WERI-Rb-1 (cell line): Measurements from ENCODE around the gene FSTL4.

Experiments used
- DNase-seq: peaks from one replicate; pipeline ENCODE4 v3.0.0-alpha.2; 2020
- H3K27ac ChIP-seq: fragments of 250-450 bp; sonication (Bioruptor Pico); 2 replicates; pipeline ENCODE4 v1.5.1; 2020; ENCODE audit warnings: mild to moderate bottlenecking, moderate library complexity
- H3K27me3 ChIP-seq: fragments of 250-450 bp; sonication (Bioruptor Pico); 2 replicates; pipeline ENCODE4 v1.5.1; 2021; ENCODE audit warnings: mild to moderate bottlenecking, low read depth, moderate library complexity; ENCODE audit not compliant: insufficient read depth, severe bottlenecking
- H3K36me3 ChIP-seq: fragments of 250-450 bp; sonication (Bioruptor Pico); 2 replicates; pipeline ENCODE4 v1.5.1; 2020; ENCODE audit warnings: mild to moderate bottlenecking, moderate library complexity
- H3K4me3 ChIP-seq: 2 replicates; pipeline ENCODE4 v1.5.1; 2011; ENCODE audit warnings: low read depth, mild to moderate bottlenecking, control low read depth, low read length
- H3K9me3 ChIP-seq: fragments of 250-450 bp; sonication (Bioruptor Pico); 2 replicates; pipeline ENCODE4 v1.5.1; 2021; ENCODE audit warnings: mild to moderate bottlenecking, moderate library complexity; ENCODE audit not compliant: severe bottlenecking
- TF ChIP-seq, protein P1 (sequence below): IDR thresholded peaks from 2 replicates; pipeline ENCODE4 v1.5.1; 2011; ENCODE audit warnings: low read depth, mild to moderate bottlenecking, control low read depth, inconsistent platforms, low read length

FSTL4 gene

DNA sequence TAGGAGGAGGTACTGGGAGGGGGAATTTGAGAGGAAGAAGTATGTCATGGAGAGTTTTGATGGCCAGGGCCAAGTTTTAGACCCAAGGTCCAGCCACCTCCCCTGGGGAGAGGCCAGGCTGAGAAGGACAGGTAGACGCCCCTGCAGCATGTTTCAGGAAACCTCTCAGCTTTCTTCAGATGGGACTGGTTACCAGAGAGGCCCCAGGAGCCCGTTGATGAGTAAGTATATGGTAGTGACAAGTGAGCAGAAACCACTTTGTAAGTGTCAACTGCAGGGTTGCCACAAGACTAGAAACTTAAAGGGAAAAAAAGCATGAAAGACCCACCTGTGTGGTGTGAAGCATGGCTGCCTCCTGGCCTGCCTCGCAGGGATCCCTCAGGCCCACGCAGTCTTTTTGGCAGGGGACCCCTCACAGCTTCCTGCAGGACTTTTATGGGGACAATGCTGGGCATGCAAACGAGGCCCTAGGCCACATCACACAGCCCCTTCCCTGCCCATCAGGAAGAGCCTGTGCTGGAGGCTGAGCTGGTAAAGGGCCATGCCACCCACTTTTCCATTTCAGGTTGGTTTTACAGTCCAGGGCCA, 255.9 kb downstream of the FSTL4 start:
- TF ChIP-seq, protein P1, sequence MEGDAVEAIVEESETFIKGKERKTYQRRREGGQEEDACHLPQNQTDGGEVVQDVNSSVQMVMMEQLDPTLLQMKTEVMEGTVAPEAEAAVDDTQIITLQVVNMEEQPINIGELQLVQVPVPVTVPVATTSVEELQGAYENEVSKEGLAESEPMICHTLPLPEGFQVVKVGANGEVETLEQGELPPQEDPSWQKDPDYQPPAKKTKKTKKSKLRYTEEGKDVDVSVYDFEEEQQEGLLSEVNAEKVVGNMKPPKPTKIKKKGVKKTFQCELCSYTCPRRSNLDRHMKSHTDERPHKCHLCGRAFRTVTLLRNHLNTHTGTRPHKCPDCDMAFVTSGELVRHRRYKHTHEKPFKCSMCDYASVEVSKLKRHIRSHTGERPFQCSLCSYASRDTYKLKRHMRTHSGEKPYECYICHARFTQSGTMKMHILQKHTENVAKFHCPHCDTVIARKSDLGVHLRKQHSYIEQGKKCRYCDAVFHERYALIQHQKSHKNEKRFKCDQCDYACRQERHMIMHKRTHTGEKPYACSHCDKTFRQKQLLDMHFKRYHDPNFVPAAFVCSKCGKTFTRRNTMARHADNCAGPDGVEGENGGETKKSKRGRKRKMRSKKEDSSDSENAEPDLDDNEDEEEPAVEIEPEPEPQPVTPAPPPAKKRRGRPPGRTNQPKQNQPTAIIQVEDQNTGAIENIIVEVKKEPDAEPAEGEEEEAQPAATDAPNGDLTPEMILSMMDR, result no peak
- no peaks in the 10 kb centered on the region for H3K27me3 ChIP-seq
- H3K36me3 ChIP-seq, result no peaks in the 10 kb centered on the region
- no peak overlapping the region for H3K4me3 ChIP-seq
- H3K27ac ChIP-seq, result no peak overlapping the region
- no peak for DNase-seq
- H3K9me3 ChIP-seq, result no peaks in the 10 kb centered on the region

DNA sequence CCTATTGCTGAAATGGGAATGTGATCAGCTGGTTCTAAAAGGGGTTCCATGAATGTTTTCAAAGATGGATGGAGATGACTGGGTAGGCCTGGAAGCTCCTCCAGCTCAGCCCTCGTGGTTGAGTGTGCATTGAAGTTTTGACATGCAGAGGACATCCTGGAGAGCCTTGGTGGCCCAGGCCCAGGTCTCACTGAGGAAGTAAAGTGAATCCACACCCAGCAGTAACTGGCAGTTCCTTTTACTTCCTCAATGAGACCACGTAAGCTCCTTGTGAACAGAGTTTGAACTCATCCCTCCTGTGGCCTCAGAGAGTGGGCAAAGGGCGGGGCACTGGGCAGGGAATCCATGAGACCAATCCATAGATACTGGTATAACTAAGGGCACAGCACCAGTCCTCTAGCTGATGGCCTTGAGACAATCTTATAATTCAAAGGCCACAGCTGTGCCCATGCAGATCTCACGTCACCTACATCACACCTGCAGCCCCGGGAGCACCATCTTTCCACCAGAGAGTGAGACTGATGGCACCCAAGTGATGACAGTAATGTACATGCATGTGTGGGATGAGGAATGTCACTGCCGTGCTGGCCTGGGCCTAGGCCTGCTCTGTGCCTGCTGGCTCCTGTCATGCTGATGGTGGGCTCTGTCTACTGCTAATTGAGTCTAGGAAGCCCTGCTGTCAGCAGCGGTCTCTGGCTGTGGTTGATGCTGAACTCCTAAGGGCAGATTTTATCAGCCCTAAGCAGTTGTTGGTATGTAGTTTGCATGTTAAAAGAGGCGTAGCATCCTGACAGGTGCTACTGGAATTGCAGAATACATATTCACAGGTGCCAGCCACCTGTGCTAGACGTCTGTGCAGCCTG, 257.8 kb downstream of the FSTL4 start:
- H3K27me3 ChIP-seq, result no peaks in the 10 kb centered on the region
- no peaks in the 10 kb centered on the region for H3K36me3 ChIP-seq
- H3K9me3 ChIP-seq, result no peaks in the 10 kb centered on the region
- DNase-seq, result no peak
- TF ChIP-seq, protein P1, result no peak
- no peak overlapping the region for H3K27ac ChIP-seq
- H3K4me3 ChIP-seq, result no peak overlapping the region

DNA sequence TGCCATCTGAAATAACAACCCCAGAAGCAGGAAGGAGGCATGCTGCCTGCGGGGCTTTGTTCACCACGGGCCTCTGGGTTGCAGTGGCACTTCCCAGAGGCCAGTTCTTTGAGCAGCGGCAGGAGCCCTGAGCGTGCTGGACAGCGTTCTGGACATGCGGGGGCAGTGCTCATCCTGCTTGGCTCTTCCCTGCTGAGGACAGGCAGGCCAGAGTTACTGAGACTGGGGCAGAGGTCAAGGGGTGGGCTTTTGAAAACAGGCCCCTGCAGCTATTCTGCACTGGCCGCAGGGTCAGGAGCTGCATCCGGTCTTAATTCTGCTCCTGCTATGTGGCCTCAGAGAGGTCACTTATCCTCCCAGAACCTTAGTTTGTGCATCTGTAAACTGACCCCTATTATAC, 258.6 kb downstream of the FSTL4 start:
- no peak for DNase-seq
- TF ChIP-seq, protein P1, result peak; percentile 31; the same call in 1 of the 2 replicates
- Histone ChIP-seq H3K36me3 (no peaks in the 10 kb centered on the region), H3K27ac (no peak overlapping the region), H3K4me3 (no peak overlapping the region), H3K27me3 (no peaks in the 10 kb centered on the region), H3K9me3 (no peaks in the 10 kb centered on the region)

DNA sequence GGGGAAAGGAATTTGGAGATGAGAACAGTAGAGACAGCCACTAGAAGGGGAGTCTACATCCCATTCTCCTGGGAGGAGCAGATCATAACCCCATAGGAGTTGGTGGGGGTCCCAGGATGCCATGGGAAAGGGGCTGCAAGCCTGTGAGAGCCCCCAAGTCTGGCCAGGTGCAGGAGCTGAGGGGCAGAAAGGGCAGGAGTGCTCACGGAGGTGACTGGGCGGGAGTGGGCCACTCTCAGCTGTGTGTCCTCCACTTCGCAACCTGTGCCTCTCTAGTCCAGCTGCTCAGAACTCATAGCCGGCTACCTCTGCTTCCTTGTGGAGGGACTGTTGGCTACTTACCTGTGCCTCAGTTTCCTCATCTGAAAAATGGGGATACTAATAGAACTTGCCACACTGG, 263.9 kb downstream of the FSTL4 start:
- TF ChIP-seq, protein P1, result no peak
- no peak overlapping the region for H3K27ac ChIP-seq
- H3K27me3 ChIP-seq, result no peaks in the 10 kb centered on the region
- H3K36me3 ChIP-seq, result no peaks in the 10 kb centered on the region
- no peak overlapping the region for H3K4me3 ChIP-seq
- no peaks in the 10 kb centered on the region for H3K9me3 ChIP-seq
- DNase-seq, result no peak

DNA sequence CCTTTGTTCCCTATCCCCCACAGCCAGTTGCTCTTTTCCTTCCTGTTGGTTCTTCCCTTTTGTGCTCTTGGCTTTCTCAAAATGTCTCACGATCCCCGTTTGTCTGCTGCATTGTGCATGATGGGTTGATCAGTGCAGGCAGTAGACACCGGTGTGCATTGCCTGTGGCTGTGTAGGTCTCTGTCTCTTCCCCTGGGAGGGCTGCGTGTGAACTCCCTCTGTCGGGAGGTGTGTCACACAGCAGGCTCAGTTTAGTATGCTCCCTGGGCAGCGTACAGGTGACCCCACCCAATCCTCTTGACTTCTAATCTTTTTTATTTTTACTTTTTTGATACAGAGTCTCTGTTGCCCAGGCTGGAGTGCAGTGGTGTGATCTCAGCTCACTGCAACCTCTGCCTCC, 265.3 kb downstream of the FSTL4 start:
- Histone ChIP-seq H3K9me3 (no peaks in the 10 kb centered on the region), H3K4me3 (no peak overlapping the region), H3K27me3 (no peaks in the 10 kb centered on the region), H3K36me3 (no peaks in the 10 kb centered on the region), H3K27ac (no peak overlapping the region)
- TF ChIP-seq, protein P1, result peak; percentile 69
- peak; percentile 57 for DNase-seq

DNA sequence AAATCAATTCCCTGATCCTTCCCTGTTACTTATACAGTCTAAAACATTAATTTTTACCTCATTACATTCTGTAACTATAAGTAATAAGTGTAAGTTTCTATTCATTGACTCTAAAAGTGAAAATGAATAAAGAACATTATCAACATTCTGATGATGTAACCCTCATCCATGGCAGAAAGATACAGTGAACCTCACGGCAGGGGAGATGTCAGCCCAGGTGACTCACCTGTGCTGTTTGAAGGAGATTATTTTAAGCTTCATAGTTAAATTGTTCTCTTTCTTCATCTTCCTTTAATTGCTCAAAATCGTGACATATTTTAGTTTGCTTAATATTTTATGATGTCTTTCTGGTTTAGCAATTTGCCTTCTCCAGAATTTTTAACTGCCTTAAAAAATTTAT, 268.1 kb downstream of the FSTL4 start:
- DNase-seq, result no peak
- Histone ChIP-seq H3K27me3 (no peaks in the 10 kb centered on the region), H3K9me3 (no peaks in the 10 kb centered on the region), H3K36me3 (no peaks in the 10 kb centered on the region), H3K27ac (no peak overlapping the region), H3K4me3 (no peak overlapping the region)
- TF ChIP-seq, protein P1, result no peak
